Fibroblast of lung (primary cell): ENCODE results near the gene GNL3L.

Source experiments
- CTCF ChIP-seq, 2 donors: IDR thresholded peaks in 1 of 2; conservative IDR thresholded peaks in 1 of 2; 1 replicate in 1 of 2; 2 replicates in 1 of 2; pipeline ENCODE4 v1.5.1; 2011 to 2012; ENCODE audit warnings: low read length in 2 of 2, control low read depth in 1 of 2, inconsistent platforms in 1 of 2, low read depth in 1 of 2, mild to moderate bottlenecking in 1 of 2
- EZH2 ChIP-seq: IDR thresholded peaks from 2 replicates; pipeline ENCODE4 v1.5.1; 2012; ENCODE audit warnings: low read length, control low read depth, mild to moderate bottlenecking; ENCODE audit errors: missing control alignments

GRCh38 chrX:54560411-54560810 is 30.4 kb downstream of the GNL3L start:
- no peak for TF ChIP-seq CTCF (conservative IDR thresholded peaks at IDR 0.05 in 1 of 2, IDR thresholded peaks at IDR 0.05 in 1 of 2; ENCODE audit: low read depth in 1 of 2, low read length in 2 of 2)
- TF ChIP-seq EZH2: no peak
